D721Med (cell line): Measurements from ENCODE around the gene FSTL5.

ENCODE experiments used
- DNase-seq: peaks from one replicate; pipeline ENCODE4 v3.0.0; 2011; ENCODE audit warnings: low spot score; ENCODE audit not compliant: insufficient read length
- FAIRE-seq: peaks from 2 replicates; lab custom pipeline; 2011; peaks lifted over from hg19 to GRCh38; lab: Jason Lieb, UNC
- CTCF ChIP-seq: IDR thresholded peaks from 2 replicates; pipeline ENCODE4 v1.5.1; 2012; ENCODE audit warnings: mild to moderate bottlenecking, control low read depth; ENCODE audit not compliant: insufficient read depth; ENCODE audit errors: missing control alignments

The FSTL5 gene

GRCh38 chr4:161992317-161992716 is 171.5 kb downstream of the FSTL5 start:
- TF ChIP-seq CTCF: no peak
- DNase-seq (no peak), FAIRE-seq (no peak)

GRCh38 chr4:161991811-161992210 is 172.0 kb downstream of the FSTL5 start:
- DNase-seq (no peak), FAIRE-seq (no peak)
- no peak for TF ChIP-seq CTCF

GRCh38 chr4:161990721-161991120 is 173.1 kb downstream of the FSTL5 start:
- FAIRE-seq (peak; percentile 38), DNase-seq (no peak)
- no peak for TF ChIP-seq CTCF

GRCh38 chr4:161988946-161989345 is 174.9 kb downstream of the FSTL5 start:
- FAIRE-seq (peak; percentile 35), DNase-seq (no peak)
- TF ChIP-seq CTCF: no peak

GRCh38 chr4:161987611-161988010 is 176.2 kb downstream of the FSTL5 start:
- no peak for TF ChIP-seq CTCF
- FAIRE-seq: no peak
- no peak for DNase-seq

GRCh38 chr4:161952382-161952781 is 211.4 kb downstream of the FSTL5 start:
- TF ChIP-seq CTCF: peak; percentile 45
- no peak for DNase-seq
- FAIRE-seq: no peak

- no peak for TF ChIP-seq CTCF
- no peak for DNase-seq
- no peak for FAIRE-seq
Measured at GRCh38 chr4:161949946-161950725, 213.7 kb downstream of the FSTL5 start.
